GM21717 (cell line): ENCODE results near the gene GLDN.
A peak's percentile ranks its signal among the peaks of the same experiment; 100 is the strongest.

Source experiments
- ATAC-seq: cut with Tn5 transposase; IDR thresholded peaks from one replicate; pipeline ENCODE4 v1.9.1; 2021; ENCODE audit warnings: mild to moderate bottlenecking, moderate library complexity; ENCODE audit not compliant: unreplicated experiment

Gene GLDN

DNA sequence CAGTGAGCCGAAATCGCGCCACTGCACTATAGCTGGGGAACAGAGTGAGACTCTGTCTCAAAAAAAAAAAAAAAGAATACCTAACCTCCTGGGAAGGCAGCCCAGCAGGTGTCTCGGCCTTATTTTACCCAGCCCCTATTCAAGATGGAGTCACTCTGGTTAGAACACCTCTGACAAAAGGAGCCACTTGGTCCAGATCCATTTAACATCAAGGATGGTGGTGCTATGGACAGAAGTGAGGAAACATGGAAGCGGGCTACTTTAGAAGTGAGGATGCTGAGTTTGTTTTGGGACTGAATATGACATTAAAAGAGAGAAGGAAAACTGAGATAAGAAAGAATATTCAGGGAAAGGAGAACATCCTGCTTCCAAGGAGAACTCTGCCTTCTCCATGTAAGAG lies 14.7 kb downstream of the GLDN start:
- no peak for ATAC-seq

DNA sequence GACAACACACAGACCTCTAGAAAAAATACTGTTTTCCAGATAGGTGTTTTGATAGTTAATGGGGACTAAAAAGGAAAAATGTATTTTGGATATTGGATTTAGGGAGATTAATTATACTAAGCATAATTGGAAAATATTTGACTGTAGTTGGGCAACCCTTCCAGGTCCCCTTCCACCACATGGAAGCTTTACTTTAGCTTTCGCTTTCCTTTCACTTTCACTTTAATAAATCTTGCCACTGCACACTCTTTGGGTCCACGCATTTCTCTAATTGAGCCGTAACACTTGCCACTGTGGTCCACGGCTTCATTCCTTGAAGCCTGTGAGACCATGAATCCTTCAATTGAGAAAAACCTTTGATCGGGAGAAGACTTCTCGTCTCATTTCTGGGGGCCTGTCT lies 15.5 kb downstream of the GLDN start:
- no peak for ATAC-seq

DNA sequence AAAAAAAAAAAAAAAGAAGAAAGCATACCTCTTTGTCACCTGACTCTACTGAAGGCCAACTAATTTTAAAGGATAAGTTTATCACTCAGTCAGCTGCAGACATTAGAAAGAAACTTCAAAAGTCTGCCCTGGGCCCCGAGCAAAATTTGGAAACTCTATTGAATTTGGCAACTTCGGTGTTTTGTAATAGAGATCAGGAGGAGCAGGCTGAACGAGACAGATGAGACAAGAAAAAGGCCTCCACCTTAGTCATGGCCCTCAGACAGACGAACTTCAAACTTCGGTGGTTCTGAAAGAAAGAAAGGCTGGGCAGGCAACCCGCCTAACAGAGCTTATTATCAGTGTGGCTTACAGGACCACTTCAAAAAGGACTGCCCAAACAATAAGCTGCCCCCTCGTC lies 18.5 kb downstream of the GLDN start:
- no peak for ATAC-seq

DNA sequence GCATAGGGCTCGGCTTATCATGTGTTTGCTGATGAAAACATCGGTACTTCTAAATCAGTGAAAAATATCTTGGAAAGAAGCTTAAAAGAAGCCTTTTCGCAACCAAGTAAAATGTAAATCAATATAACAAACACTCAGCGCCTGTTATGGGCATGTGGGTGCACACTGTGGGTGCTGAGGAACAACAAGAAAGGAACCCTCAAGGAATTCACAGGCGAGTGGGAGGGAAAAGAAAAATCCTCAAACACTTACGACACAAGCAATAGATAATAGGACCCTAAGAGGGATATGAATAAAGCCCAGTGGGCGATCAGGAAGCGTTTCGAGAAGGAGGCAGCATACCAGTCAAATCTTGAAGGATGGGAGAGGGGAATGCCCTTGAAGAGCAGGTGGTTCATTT lies 21.9 kb downstream of the GLDN start:
- no peak for ATAC-seq

DNA sequence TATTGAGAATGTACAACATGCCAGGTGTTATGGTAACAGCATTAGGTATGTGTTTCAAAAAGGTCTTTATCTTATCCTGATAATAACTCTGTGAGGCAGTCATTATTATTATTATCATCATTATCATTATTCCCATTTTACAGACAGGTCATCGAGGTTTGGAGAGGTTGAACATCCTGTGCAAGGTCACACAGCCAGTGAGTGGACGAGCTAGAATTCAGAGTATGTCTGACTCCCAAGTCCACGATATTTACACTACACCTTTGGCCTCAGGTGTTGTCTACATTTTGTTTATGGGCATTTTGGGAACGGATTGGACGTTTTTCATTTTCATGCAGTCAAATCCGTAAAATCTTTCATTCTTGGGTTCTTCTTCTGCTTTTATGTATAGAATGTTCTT lies 24.0 kb downstream of the GLDN start:
- no peak for ATAC-seq

DNA sequence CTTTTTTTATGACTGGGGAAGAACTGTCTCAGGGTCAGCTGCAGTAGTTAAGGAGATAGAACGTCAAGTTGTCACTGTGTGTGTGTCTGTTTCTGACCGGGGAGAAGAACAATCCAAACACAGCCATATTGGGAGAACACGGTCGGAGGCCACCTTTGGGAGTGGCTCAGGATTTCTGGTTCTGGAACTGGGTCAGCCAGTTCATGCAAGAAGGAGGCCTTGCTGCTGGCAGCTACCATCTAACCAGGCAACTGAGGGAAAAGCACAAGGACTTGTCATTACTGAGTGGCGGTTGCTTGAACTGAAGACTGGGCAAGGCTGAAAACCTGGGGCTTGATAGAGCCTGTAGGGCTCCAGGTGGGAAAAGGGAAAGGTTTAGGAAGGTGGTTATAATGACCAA lies 24.6 kb downstream of the GLDN start:
- no peak for ATAC-seq

DNA sequence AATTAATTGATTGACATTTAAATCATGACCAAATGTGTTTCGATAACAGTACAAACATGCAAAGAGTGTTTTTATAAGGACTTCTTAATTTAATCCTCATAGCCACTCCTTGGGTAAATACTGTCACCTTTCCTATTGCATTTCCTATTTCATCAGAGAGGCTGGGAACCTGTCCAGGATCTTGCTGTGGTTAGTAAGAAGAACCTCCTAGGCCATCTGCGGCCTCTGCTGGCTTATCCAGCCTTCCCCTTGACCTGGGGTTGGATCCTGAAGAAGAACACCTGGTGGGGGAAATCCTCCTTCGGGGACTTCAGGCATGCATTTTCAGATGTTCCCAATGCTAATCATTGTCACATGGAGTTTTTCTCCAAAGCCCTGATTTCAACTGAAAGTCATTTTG lies 25.5 kb downstream of the GLDN start:
- no peak for ATAC-seq

DNA sequence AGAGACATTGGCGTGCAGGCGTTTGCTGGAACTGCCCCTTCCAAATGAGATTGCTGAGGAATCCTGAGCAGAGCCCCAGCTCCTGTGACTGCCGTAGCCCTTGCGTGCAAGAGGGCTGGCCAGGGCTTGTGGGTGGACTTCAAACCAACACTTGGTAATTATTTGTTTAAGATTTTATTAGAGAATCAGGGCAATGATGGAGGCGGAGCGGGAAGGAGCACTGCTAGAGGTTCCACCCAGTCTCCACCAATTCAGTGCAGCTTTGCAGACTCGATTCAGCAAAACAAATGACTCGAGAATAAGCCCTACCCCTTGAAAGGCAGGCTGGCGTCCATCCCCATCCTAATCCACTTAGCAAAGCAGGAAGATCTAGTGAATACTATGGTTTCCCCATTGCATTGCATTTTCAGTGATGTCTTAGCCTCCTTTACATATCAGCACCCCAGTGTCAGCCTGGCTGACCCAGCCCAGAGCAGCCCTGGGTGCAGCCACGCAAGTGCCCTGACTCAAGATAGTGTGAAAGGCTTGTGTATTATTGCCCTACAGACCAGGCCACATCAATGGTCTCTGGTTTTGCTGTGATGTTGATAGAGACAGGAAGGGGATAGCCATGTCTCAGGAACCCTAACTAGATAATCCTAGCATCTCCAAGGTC lies 26.0 kb downstream of the GLDN start:
- ATAC-seq, result no peak

DNA sequence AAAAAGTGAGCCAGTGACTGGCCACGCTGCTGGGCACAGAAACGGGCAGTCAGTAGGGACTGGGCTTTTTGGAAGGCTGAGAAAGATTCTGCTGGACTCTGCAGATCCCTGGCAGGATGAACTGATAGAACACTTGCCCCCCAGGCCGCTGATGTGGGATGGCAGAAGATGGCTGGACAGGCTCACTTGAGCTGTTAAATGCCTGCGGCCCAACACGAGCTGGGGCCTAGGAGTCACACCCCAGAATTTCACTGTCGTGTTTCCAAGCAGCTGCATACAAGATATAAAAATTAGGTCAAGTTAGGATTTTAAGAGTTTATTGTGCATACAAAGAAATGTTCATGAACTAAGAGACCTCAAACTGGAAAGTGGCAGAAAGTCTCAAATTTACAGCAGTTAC lies 26.9 kb downstream of the GLDN start:
- ATAC-seq, result no peak

DNA sequence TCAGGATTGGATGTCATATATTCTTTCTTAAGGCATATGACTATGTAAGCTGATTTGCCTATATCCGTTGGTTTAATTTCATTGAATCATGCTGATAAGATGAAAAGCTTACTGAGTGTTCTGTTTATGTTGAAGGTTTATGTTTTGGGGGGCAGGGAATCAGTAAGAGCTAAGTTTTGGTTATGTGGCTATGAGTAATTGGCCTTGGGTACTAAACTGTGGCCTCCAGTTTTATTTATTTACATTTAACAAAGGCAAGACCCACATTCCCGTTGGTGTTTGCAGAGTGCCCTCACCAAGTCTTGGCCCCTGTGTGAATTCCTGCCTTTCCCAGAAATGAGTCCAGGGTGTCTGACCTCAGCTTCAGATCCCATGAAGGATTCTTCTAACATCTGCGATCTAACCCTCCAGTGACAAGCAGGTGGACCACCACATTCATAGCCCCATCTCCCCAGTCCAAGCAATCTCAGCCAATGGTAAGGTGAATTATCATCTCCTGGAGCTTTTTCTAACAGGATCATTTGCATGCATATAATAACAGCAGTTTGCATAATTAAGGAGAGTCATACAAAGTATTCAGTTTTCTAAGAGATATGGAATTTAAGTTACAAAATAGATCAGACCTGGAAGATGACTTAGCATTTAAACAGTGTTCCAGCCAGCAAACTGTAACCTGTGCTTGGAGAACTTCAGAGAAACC lies 27.4 kb downstream of the GLDN start:
- ATAC-seq, result no peak

DNA sequence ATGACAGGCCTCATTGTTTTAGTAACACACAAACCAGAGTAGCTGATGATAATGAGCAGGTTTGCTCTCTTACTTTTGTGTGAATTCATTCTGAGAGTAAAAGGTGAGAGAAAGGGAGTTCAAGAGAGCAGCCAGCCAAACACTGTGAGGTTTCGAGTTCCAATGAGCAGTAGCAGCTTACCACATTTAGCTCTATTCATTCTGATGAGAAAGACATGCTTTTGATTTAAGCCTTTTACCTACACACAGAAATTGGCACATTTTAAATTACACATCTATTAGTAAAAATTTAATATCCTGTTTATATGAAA lies 28.0 kb downstream of the GLDN start:
- no peak for ATAC-seq

DNA sequence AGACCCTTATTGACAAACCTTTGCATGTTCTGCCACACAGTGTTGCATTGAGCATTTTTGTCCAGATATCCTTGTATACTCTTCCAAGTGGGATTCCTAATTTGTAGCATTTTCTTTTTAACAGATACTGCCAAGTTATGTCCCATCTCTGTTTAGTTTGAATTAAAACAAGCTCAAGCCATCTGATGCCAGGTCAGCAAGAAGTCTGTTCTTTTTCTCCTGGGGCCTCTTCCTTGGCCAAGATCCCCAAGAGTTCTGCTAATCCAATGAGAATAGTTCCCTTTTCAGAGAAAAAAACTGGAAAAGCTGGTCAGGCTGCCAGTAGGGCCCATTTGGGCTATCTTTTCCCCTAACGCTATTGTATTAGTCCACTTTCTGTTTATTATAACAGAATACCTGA lies 29.8 kb downstream of the GLDN start:
- no peak for ATAC-seq

DNA sequence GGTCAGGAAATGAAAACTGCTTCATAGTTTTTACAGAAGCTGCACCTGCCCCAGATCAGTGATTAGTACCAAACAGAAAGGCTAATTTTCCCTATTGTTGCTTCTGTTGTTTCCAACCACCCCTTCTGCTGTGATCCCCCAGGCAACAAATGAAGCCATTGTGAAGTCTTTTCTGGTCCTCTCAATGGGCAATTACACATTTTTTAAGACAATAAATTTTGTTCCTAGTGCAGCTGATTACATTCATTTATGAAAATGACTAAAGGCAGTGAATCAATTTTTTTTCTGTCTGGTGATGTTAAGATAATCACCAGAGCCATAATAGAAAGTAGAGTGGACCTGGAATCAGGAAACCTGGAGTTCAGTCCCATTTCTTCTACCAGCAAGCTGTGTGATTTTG lies 32.7 kb downstream of the GLDN start:
- no peak for ATAC-seq

DNA sequence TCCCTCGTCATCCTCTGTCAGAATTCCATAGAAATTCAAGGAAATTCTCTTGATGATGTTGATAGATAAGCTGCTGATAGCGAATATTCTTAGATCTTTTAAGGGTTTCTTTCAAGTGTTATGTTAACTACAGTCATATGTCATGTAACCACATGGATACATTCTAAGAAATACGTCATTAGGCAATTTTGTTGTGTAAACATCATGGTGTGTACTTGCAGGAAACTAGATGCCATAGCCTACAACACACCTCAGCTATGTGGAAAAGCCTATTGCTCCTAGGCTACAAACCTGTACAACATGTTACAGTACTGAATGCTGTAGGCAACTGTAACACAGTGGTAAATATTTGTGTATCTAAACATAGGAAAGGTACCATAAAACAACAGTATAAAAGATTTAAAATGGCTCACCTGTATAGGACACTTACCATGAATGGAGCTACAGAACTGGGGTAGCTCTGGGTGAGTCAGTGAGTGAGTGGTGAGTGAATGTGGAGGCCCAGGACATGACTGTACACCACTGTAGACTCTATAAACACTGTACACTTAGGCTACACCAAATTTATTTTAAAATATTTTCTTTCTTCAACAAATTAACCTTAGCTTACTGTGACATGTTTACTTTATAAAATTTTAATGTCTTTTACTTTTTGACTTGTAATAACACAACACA lies 34.6 kb downstream of the GLDN start:
- no peak for ATAC-seq

DNA sequence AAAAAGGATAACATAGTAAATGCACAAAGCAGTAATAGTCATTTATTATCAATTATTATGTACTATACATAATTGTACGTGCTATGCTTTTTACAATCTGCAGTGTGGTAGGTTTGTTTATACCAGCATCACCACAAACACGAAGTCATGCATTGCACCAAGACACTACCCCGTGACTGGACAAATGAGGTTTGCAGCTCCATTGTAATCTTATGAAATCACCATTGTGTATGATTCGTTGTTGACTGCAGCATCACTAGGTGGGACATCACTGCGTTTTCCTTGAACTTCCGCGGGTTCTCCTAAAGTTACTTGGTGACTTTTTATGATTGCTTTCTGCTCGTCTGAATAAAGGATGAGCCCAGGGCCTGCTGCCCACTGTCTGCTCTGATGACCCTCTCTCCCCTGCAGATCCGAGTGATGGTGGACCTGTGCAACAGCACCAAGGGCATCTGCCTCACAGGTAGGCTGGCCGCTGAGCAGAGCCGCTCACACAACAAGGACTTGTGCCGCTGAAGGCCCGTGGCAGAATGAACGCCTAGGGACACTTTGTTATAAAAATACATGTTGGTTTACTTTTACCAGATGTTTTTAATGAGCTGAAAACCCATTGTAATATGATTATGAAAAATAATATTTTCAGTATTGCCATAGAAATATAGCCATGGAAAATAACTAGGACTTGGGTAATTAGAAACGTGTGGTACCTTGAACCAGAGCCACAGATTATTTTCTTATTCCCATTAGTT lies 35.8 kb downstream of the GLDN start:
- no peak for ATAC-seq

DNA sequence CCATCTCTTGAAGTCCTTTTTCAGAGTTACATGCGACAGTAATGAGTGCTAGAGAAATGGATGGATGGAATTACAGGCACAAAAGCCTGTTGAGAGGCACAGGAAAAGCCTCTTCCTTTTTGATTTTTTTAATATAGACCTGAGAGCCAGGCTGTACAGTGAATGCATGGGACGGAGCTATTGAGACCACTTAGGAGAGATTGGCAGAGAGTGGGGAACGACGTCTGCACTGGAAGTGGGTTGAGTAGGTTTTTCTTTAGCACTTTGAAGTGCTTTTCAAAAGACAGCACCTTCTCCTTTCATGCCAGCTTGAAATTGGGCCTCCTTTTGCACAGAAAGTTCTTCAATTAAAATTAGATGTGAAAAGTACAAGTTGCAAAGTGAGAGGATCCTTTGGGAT lies 37.0 kb downstream of the GLDN start:
- ATAC-seq, result no peak

DNA sequence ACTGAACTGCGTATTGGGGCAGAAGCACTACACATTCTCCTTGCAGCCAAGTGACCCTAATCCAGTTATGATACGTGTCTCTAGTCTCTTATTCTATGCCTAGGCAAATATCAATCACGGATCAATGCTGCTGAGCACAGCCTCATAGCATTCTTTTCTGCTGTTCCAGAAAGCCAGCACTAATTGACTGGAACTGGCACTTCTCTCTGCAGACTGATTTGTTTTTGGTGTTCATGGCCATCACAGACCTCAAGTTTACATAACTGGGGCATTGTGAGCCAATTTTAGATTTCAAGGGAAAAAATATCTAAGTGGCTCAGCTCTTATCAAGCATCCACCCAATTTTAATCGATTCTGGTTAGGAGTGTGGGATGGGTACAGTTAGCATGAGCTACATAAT lies 37.9 kb downstream of the GLDN start:
- ATAC-seq, result no peak

DNA sequence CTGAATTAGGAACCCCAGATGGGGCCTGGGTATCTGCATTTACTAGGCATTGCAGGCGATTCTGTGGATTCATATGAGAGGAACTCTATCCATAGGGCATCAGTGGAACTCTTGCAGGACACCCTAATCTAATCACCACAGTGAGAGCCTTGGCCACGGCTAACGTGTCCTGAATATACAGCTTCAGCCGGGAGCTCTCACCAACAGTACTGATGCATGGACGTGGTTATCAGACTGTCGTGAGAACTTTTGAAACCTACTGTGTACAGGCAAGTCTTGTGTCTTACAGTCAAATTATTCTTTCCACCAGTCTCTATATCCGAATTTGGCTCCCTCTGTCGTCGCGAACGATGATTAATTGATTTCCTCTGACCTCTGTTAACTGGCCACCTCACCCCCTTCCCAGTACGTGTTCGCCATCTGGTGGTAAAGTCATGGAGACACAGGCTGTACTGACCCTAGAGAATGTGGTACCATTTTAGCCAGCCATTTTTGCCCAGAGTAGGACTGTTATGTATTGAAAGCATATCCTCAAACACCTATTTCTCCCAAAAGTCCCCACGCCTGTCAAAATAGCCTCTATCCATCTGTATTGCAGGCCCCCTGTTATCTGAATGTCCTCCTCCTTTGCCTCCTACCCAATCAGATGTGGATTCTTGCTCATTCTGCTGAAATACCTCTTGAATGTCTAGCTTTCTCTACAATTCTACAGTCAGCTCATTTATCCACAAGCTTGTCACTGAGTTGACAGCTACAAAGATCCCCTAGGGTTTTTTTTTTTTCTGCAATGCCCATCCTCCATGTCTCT lies 39.7 kb downstream of the GLDN start:
- peak; percentile 59 for ATAC-seq

DNA sequence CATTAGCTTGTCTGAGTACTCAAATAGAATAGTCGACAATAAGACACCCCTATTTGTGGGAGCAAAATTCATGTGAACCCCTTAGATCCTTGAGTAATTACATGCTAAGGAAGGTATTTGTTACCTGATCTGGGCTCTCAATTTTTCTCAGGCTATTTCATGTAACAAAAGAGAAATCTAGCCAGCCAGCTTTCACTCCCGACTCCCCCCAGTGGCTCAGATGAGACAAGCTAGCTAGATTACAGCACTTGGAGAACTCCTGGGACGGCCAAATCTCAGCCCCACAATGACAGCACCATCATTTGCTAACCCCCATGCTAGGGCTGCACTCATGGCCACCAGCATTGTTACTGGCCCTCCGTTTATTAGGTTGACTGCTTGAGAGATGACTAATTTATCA lies 41.3 kb downstream of the GLDN start:
- ATAC-seq, result no peak

DNA sequence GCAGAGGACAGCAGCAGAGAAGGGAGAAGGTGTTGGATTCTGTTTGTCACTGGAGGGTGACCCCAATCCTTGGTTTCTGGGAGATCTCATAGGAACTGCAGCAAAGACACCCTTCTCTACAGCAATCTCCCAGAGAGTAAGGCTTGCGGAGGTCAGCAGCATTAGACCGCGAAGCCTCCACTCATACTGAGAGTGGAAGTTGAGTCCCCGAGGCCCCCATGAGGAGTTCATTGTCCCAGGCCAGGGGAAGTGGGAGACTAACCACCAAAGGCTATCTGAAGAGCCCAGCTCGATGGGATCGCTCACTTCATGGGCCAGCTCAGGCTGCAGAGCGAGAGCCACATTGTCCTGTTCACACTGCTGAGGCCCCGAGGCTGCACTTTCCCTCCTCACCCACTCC lies 44.6 kb downstream of the GLDN start:
- ATAC-seq, result no peak

DNA sequence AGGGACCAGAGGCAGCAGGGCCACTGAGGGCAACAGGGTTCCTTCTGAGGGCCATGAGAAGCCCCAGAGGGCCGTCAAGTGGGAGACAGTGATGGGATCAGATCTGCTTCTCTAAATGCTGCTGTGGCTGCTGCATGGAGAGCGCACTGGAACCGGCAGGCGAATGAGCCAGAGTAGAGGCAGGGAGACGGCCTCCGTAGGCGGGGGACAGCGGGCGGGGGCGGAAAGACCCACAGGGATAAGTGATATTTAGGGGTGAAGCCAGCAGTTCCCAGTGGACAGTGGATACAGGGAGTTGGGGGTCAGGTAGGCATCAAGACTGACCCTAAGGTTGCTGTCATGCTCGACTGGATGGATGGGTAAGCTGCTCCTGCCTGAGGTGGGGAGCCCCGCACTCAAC lies 45.0 kb downstream of the GLDN start:
- ATAC-seq, result no peak
